Spleen (tissue), 7 donors: ENCODE results near the gene FAM174B.

Experiments used
- POLR2A ChIP-seq, 3 donors: fragments of 450-650 bp; IDR thresholded peaks; one replicate each; pipeline ENCODE4 v1.5.1; 2017; ENCODE audit warnings: antibody characterized with exemption in 3 of 3, mild to moderate bottlenecking in 1 of 3
- TF ChIP-seq, protein P1 (sequence below), 11 experiments: fragments of 200-600 bp in 7 of 11; fragments of 450-650 bp in 4 of 11; sonication (generic) in 4 of 11; IDR thresholded peaks in 8 of 11; conservative IDR thresholded peaks in 3 of 11; 1 replicate in 7 of 11; 2 replicates in 4 of 11; pipeline versions ENCODE4 v1.4.0 to v1.8.0; 2016 to 2021; ENCODE audit warnings: antibody characterized with exemption in 11 of 11, inconsistent platforms in 4 of 11, mild to moderate bottlenecking in 1 of 11
- donor health status: DM: no; HTN: no; CAD: no; lungs with moderate emphysema.
- donor health status: DM: no; HTN: no; CAD: no.
- donor health status: DM: no; HTN: no; CAD: no.

DNA sequence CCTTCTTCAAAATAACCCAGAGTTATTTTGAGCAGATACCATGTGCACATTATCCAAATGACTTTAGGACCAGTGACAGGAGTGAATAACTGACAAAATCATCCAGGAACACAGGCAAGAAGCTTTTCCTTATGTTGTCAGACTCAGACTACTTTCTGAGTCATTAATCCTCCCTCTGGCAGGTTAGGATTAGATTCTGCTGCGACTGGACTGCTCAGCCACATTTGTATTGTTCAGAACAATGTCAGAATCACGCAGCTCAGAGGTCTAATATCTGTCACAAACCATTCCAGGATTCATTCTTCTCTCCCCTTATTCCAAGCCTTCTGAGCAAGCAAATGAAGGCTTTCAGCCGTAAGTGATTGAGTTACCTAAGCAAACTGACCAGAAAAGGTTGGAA lies 34.8 kb upstream of the FAM174B start:
- TF ChIP-seq, protein P1, sequence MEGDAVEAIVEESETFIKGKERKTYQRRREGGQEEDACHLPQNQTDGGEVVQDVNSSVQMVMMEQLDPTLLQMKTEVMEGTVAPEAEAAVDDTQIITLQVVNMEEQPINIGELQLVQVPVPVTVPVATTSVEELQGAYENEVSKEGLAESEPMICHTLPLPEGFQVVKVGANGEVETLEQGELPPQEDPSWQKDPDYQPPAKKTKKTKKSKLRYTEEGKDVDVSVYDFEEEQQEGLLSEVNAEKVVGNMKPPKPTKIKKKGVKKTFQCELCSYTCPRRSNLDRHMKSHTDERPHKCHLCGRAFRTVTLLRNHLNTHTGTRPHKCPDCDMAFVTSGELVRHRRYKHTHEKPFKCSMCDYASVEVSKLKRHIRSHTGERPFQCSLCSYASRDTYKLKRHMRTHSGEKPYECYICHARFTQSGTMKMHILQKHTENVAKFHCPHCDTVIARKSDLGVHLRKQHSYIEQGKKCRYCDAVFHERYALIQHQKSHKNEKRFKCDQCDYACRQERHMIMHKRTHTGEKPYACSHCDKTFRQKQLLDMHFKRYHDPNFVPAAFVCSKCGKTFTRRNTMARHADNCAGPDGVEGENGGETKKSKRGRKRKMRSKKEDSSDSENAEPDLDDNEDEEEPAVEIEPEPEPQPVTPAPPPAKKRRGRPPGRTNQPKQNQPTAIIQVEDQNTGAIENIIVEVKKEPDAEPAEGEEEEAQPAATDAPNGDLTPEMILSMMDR (IDR thresholded peaks at IDR 0.05 in 8 of 11, conservative IDR thresholded peaks at IDR 0.05 in 3 of 11), result no peak
- TF ChIP-seq POLR2A (IDR thresholded peaks at IDR 0.05), result no peak
